Measurements from ENCODE around the gene ERF.

Gene ERF

GRCh38 chr19:42232435-42232834 is 22.5 kb downstream of the ERF start:
- DNase-seq (ENCODE audit: low read depth, low spot score) = no peak
- peaks cover 88% of the 10 kb centered on the region for H3K36me3 ChIP-seq (ENCODE audit: insufficient read depth, insufficient read length, low read length)
- H3K27me3 ChIP-seq (ENCODE audit: insufficient read depth, insufficient read length) = no peaks in the 10 kb centered on the region
- no peak overlapping the region for H3K4me3 ChIP-seq (ENCODE audit: insufficient read length, low read depth)
- no peak overlapping the region for H3K9ac ChIP-seq (ENCODE audit: insufficient read length, low read depth)
- TF ChIP-seq ZNF274 (IDR thresholded peaks at IDR 0.05; ENCODE audit: low read depth, low read length) (no peak), YY1 (IDR thresholded peaks at IDR 0.05; ENCODE audit: insufficient read depth, insufficient read length) (no peak), SUZ12 (IDR thresholded peaks at IDR 0.05; ENCODE audit: extremely low read depth, insufficient read depth, insufficient read length) (no peak)
- H3K9me3 ChIP-seq (ENCODE audit: insufficient read depth, low read length) = no peaks in the 10 kb centered on the region
- no peaks in the 10 kb centered on the region for H3K4me1 ChIP-seq (ENCODE audit: insufficient read depth, insufficient read length)

GRCh38 chr19:42230571-42230970 is 24.4 kb downstream of the ERF start:
- TF ChIP-seq YY1 (IDR thresholded peaks at IDR 0.05; ENCODE audit: insufficient read depth, insufficient read length) = no peak
- no peak for TF ChIP-seq SUZ12 (IDR thresholded peaks at IDR 0.05; ENCODE audit: extremely low read depth, insufficient read depth, insufficient read length)
- TF ChIP-seq ZNF274 (IDR thresholded peaks at IDR 0.05; ENCODE audit: low read depth, low read length) = no peak
- no peaks in the 10 kb centered on the region for H3K27me3 ChIP-seq (ENCODE audit: insufficient read depth, insufficient read length)
- peaks cover 91% of the 10 kb centered on the region for H3K36me3 ChIP-seq (ENCODE audit: insufficient read depth, insufficient read length, low read length)
- no peaks in the 10 kb centered on the region for H3K4me1 ChIP-seq (ENCODE audit: insufficient read depth, insufficient read length)
- H3K9ac ChIP-seq (ENCODE audit: insufficient read length, low read depth) = no peak overlapping the region
- no peak overlapping the region for H3K4me3 ChIP-seq (ENCODE audit: insufficient read length, low read depth)
- no peak for DNase-seq (ENCODE audit: low read depth, low spot score)
- H3K9me3 ChIP-seq (ENCODE audit: insufficient read depth, low read length) = no peaks in the 10 kb centered on the region

GRCh38 chr19:42229855-42230351 is 25.0 kb downstream of the ERF start:
- no peak for DNase-seq (ENCODE audit: low read depth, low spot score)
- Histone ChIP-seq H3K9ac (ENCODE audit: insufficient read length, low read depth) (no peak overlapping the region), H3K9me3 (ENCODE audit: insufficient read depth, low read length) (no peaks in the 10 kb centered on the region), H3K36me3 (ENCODE audit: insufficient read depth, insufficient read length, low read length) (peaks cover 91% of the 10 kb centered on the region), H3K27me3 (ENCODE audit: insufficient read depth, insufficient read length) (no peaks in the 10 kb centered on the region), H3K4me3 (ENCODE audit: insufficient read length, low read depth) (no peak overlapping the region), H3K4me1 (ENCODE audit: insufficient read depth, insufficient read length) (no peaks in the 10 kb centered on the region)
- TF ChIP-seq ZNF274 (IDR thresholded peaks at IDR 0.05; ENCODE audit: low read depth, low read length) (no peak), SUZ12 (IDR thresholded peaks at IDR 0.05; ENCODE audit: extremely low read depth, insufficient read depth, insufficient read length) (no peak), YY1 (IDR thresholded peaks at IDR 0.05; ENCODE audit: insufficient read depth, insufficient read length) (no peak)

- Histone ChIP-seq H3K9me3 (ENCODE audit: insufficient read depth, low read length) (no peaks in the 10 kb centered on the region), H3K27me3 (ENCODE audit: insufficient read depth, insufficient read length) (no peaks in the 10 kb centered on the region), H3K9ac (ENCODE audit: insufficient read length, low read depth) (no peak overlapping the region), H3K36me3 (ENCODE audit: insufficient read depth, insufficient read length, low read length) (peaks cover 93% of the 10 kb centered on the region), H3K4me1 (ENCODE audit: insufficient read depth, insufficient read length) (no peaks in the 10 kb centered on the region), H3K4me3 (ENCODE audit: insufficient read length, low read depth) (no peak overlapping the region)
- TF ChIP-seq ZNF274 (IDR thresholded peaks at IDR 0.05; ENCODE audit: low read depth, low read length) (no peak), SUZ12 (IDR thresholded peaks at IDR 0.05; ENCODE audit: extremely low read depth, insufficient read depth, insufficient read length) (no peak), YY1 (IDR thresholded peaks at IDR 0.05; ENCODE audit: insufficient read depth, insufficient read length) (no peak)
- no peak for DNase-seq (ENCODE audit: low read depth, low spot score)
These were observed 25.6 kb downstream of the ERF start for GRCh38 chr19:42229301-42229854.

GRCh38 chr19:42228641-42229040 is 26.3 kb downstream of the ERF start:
- TF ChIP-seq SUZ12 (IDR thresholded peaks at IDR 0.05; ENCODE audit: extremely low read depth, insufficient read depth, insufficient read length) (no peak), ZNF274 (IDR thresholded peaks at IDR 0.05; ENCODE audit: low read depth, low read length) (no peak), YY1 (IDR thresholded peaks at IDR 0.05; ENCODE audit: insufficient read depth, insufficient read length) (no peak)
- no peaks in the 10 kb centered on the region for H3K9me3 ChIP-seq (ENCODE audit: insufficient read depth, low read length)
- H3K4me3 ChIP-seq (ENCODE audit: insufficient read length, low read depth) = no peak overlapping the region
- H3K9ac ChIP-seq (ENCODE audit: insufficient read length, low read depth) = no peak overlapping the region
- peaks cover 90% of the 10 kb centered on the region for H3K36me3 ChIP-seq (ENCODE audit: insufficient read depth, insufficient read length, low read length)
- DNase-seq (ENCODE audit: low read depth, low spot score) = no peak
- no peaks in the 10 kb centered on the region for H3K4me1 ChIP-seq (ENCODE audit: insufficient read depth, insufficient read length)
- no peaks in the 10 kb centered on the region for H3K27me3 ChIP-seq (ENCODE audit: insufficient read depth, insufficient read length)

- Histone ChIP-seq H3K27me3 (ENCODE audit: insufficient read depth, insufficient read length) (no peaks in the 10 kb centered on the region), H3K36me3 (ENCODE audit: insufficient read depth, insufficient read length, low read length) (peaks cover 83% of the 10 kb centered on the region), H3K9ac (ENCODE audit: insufficient read length, low read depth) (no peak overlapping the region), H3K4me1 (ENCODE audit: insufficient read depth, insufficient read length) (no peaks in the 10 kb centered on the region), H3K4me3 (ENCODE audit: insufficient read length, low read depth) (no peak overlapping the region), H3K9me3 (ENCODE audit: insufficient read depth, low read length) (no peaks in the 10 kb centered on the region)
- no peak for DNase-seq (ENCODE audit: low read depth, low spot score)
- TF ChIP-seq ZNF274 (IDR thresholded peaks at IDR 0.05; ENCODE audit: low read depth, low read length) = no peak
- TF ChIP-seq SUZ12 (IDR thresholded peaks at IDR 0.05; ENCODE audit: extremely low read depth, insufficient read depth, insufficient read length) = no peak
- no peak for TF ChIP-seq YY1 (IDR thresholded peaks at IDR 0.05; ENCODE audit: insufficient read depth, insufficient read length)
These were observed 28.0 kb downstream of the ERF start for GRCh38 chr19:42226886-42227285.

- TF ChIP-seq YY1 (IDR thresholded peaks at IDR 0.05; ENCODE audit: insufficient read depth, insufficient read length) (no peak), SUZ12 (IDR thresholded peaks at IDR 0.05; ENCODE audit: extremely low read depth, insufficient read depth, insufficient read length) (no peak), ZNF274 (IDR thresholded peaks at IDR 0.05; ENCODE audit: low read depth, low read length) (no peak)
- Histone ChIP-seq H3K27me3 (ENCODE audit: insufficient read depth, insufficient read length) (no peaks in the 10 kb centered on the region), H3K4me3 (ENCODE audit: insufficient read length, low read depth) (no peak overlapping the region), H3K36me3 (ENCODE audit: insufficient read depth, insufficient read length, low read length) (peaks cover 72% of the 10 kb centered on the region), H3K9me3 (ENCODE audit: insufficient read depth, low read length) (no peaks in the 10 kb centered on the region), H3K9ac (ENCODE audit: insufficient read length, low read depth) (no peak overlapping the region), H3K4me1 (ENCODE audit: insufficient read depth, insufficient read length) (no peaks in the 10 kb centered on the region)
- DNase-seq (ENCODE audit: low read depth, low spot score) = no peak
These were observed 29.1 kb downstream of the ERF start for GRCh38 chr19:42225718-42226292.

Data from NT2/D1 (cell line).